GM23248 (cell line): ENCODE results near the gene SLC10A2. TPM values are rescaled to one million over a fixed set of nuclear protein-coding genes. Genes with fewer than 3 reads are reported as not detected.

ENCODE experiments used
- DNase-seq: peaks from one replicate; pipeline ENCODE4 v3.0.0-alpha.2; 2015
- H2AFZ ChIP-seq: fragments of 200-600 bp; sonication (generic); 2 replicates; pipeline ENCODE4 v1.6.1; 2016; ENCODE audit warnings: antibody characterized with exemption
- H3F3A ChIP-seq: fragments of 200-600 bp; sonication (generic); 2 replicates; pipeline ENCODE4 v1.6.1; 2016; ENCODE audit warnings: mild to moderate bottlenecking, antibody characterized with exemption, mixed run types; ENCODE audit not compliant: insufficient read depth
- H3K27ac ChIP-seq: fragments of 200-600 bp; sonication (generic); 2 replicates; pipeline ENCODE4 v1.5.1; 2016; ENCODE audit warnings: mild to moderate bottlenecking
- H3K27me3 ChIP-seq: fragments of 200-600 bp; sonication (generic); replicated peaks from 2 replicates; pipeline ENCODE4 v1.6.1; 2016; ENCODE audit warnings: mild to moderate bottlenecking; ENCODE audit not compliant: insufficient read depth
- H3K36me3 ChIP-seq: fragments of 200-600 bp; sonication (generic); 2 replicates; pipeline ENCODE4 v1.6.1; 2016; ENCODE audit warnings: low read depth, mild to moderate bottlenecking
- H3K4me1 ChIP-seq: fragments of 200-600 bp; sonication (generic); 2 replicates; pipeline ENCODE4 v1.6.1; 2016; ENCODE audit warnings: mild to moderate bottlenecking; ENCODE audit not compliant: insufficient read depth
- H3K4me2 ChIP-seq: fragments of 200-600 bp; sonication (generic); one replicate; pipeline ENCODE4 v1.6.1; 2016; ENCODE audit warnings: mild to moderate bottlenecking; ENCODE audit not compliant: unreplicated experiment
- H3K4me3 ChIP-seq: fragments of 200-600 bp; sonication (generic); 2 replicates; pipeline ENCODE4 v1.5.1; 2016; ENCODE audit warnings: mild to moderate bottlenecking
- H3K79me2 ChIP-seq: fragments of 200-600 bp; sonication (generic); 2 replicates; pipeline ENCODE4 v1.6.1; 2016; ENCODE audit warnings: mild to moderate bottlenecking; ENCODE audit not compliant: insufficient read depth
- H3K9ac ChIP-seq: fragments of 200-600 bp; sonication (generic); 2 replicates; pipeline ENCODE4 v1.6.1; 2016; ENCODE audit warnings: mild to moderate bottlenecking
- H3K9me2 ChIP-seq: fragments of 200-600 bp; sonication (generic); 2 replicates; pipeline ENCODE4 v1.6.1; 2016; ENCODE audit warnings: mixed run types, mild to moderate bottlenecking, moderate library complexity; ENCODE audit not compliant: insufficient read depth
- H3K9me3 ChIP-seq: fragments of 200-600 bp; sonication (generic); one replicate; pipeline ENCODE4 v1.6.1; 2017; ENCODE audit warnings: low read depth
- H4K20me1 ChIP-seq: fragments of 200-600 bp; sonication (generic); 2 replicates; pipeline ENCODE4 v1.6.0; 2016; ENCODE audit not compliant: insufficient read depth
- EZH2 ChIP-seq: fragments of 200-600 bp; sonication (generic); IDR thresholded peaks from 2 replicates; pipeline ENCODE4 v1.6.1; 2018; ENCODE audit warnings: antibody characterized with exemption, mild to moderate bottlenecking; ENCODE audit not compliant: insufficient read depth, poor library complexity, severe bottlenecking
- EZH2phosphoT487 ChIP-seq: fragments of 200-600 bp; sonication (generic); IDR thresholded peaks from 2 replicates; pipeline ENCODE4 v1.6.1; 2018; ENCODE audit warnings: antibody characterized with exemption, moderate library complexity, mild to moderate bottlenecking, low read depth; ENCODE audit not compliant: insufficient read depth
- WGBS, 2 experiments: methylation state at CpG; one replicate each; pipeline ENCODE4 v1.1.6; 2015 to 2017; ENCODE audit warnings: low lambda C conversion rate in 2 of 2, low coverage in 1 of 2; ENCODE audit errors: missing lambda C conversion rate in 2 of 2; 5-methylcytosine and 5-hydroxymethylcytosine counted together
- in situ Hi-C: fragments of 300-500 bp; cut with MboI; formaldehyde crosslinking; loops from 2 replicates; pipeline ENCODE4 v1.15.0; 2020
- polyA plus RNA-seq: library from polyadenylated mRNA; unstranded; fragments of >200 nt; fragmentation: Nextera tagmentation; extraction: Ambion mirVana; gene quantifications from 2 replicates; pipeline ENCODE4 v1.2.1, GENCODE V29; 2016
- total RNA-seq: library from RNA; depleted of rRNA; stranded (reverse); fragments of >200 nt; shearing (Covaris generic); gene quantifications from 2 replicates; pipeline ENCODE4 v1.2.3, GENCODE V29; 2014

SLC10A2 gene
- total and polyA plus RNA-seq, 2 experiments from 2014 or later = not detected

DNA sequence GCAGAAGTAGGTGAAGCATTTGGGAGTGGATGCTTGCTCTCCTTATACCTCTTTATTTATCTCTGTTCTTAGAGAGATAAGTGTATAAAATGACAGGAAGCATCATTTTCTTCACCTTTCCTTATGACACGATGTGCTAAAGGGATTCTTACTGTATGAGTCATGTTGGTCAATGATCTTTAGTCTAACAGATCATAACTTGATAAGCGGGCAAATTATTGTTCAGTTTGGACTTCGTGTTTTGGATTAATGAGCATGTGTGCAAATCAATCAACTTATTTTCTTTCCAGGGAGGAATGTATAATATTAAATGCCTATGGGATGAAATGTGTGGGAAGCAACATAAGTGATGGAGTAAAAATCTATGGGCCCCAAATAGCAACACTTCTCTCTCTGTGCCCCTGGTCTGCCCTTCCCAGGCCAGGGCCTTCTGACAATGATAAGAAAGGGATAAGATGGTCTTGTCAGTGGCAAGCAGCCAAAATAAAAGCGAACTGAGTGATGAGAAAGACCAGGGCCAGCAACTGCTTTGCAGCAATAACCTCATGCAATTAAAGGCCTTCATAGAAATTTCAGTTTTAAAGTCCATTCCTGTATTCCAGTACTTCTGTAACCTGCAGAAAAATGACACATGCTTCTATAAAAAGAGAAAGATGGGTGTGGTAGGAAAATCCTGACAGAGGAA is 61.4 kb downstream of the SLC10A2 start:
- Histone ChIP-seq H3K79me2 (no peaks in the 10 kb centered on the region), H3K4me2 (no peak overlapping the region), H3F3A (no peaks in the 10 kb centered on the region), H2AFZ (no peak overlapping the region), H3K36me3 (no peaks in the 10 kb centered on the region), H3K9ac (no peak overlapping the region), H3K9me2 (no peaks in the 10 kb centered on the region), H3K4me1 (no peaks in the 10 kb centered on the region), H3K27me3 (no peaks in the 10 kb centered on the region), H4K20me1 (no peaks in the 10 kb centered on the region), H3K27ac (no peak overlapping the region), H3K9me3 (no peaks in the 10 kb centered on the region), H3K4me3 (no peak overlapping the region)
- WGBS, 2 experiments = 21 to 28% methylated on average over 4 of the region's 4 CpGs
- DNase-seq = no peak
- no peak for TF ChIP-seq EZH2
- TF ChIP-seq EZH2phosphoT487 = no peak
- in situ Hi-C loops = no loop called here

- Histone ChIP-seq H4K20me1 (no peaks in the 10 kb centered on the region), H3K4me2 (no peak overlapping the region), H3K79me2 (no peaks in the 10 kb centered on the region), H3K9me2 (no peaks in the 10 kb centered on the region), H3K36me3 (no peaks in the 10 kb centered on the region), H3F3A (no peaks in the 10 kb centered on the region), H3K4me1 (no peaks in the 10 kb centered on the region), H3K9ac (no peak overlapping the region), H2AFZ (no peak overlapping the region), H3K27me3 (no peaks in the 10 kb centered on the region), H3K9me3 (no peaks in the 10 kb centered on the region), H3K4me3 (no peak overlapping the region), H3K27ac (no peak overlapping the region)
- WGBS, 2 experiments = 16 to 17% methylated on average over 1 of the region's 1 CpG
- DNase-seq = no peak
- in situ Hi-C loops = no loop called here
- TF ChIP-seq EZH2phosphoT487 (no peak), EZH2 (no peak)
Observed at GRCh38 chr13:103003631-103004030, 62.6 kb downstream of the SLC10A2 start.

GRCh38 chr13:103002279-103002678 is 63.9 kb downstream of the SLC10A2 start:
- H3K4me1 ChIP-seq = no peaks in the 10 kb centered on the region
- no peaks in the 10 kb centered on the region for H3K9me3 ChIP-seq
- H3K36me3 ChIP-seq = no peaks in the 10 kb centered on the region
- no peaks in the 10 kb centered on the region for H3K27me3 ChIP-seq
- H3K9me2 ChIP-seq = no peaks in the 10 kb centered on the region
- in situ Hi-C loops = no loop called here
- H2AFZ ChIP-seq = no peak overlapping the region
- H3K4me3 ChIP-seq = no peak overlapping the region
- WGBS, 2 experiments = 0 to 13% methylated on average over 1 of the region's 1 CpG
- H3K9ac ChIP-seq = no peak overlapping the region
- no peak overlapping the region for H3K27ac ChIP-seq
- TF ChIP-seq EZH2 (no peak), EZH2phosphoT487 (no peak)
- H3K79me2 ChIP-seq = no peaks in the 10 kb centered on the region
- no peak overlapping the region for H3K4me2 ChIP-seq
- DNase-seq = no peak
- H4K20me1 ChIP-seq = no peaks in the 10 kb centered on the region
- H3F3A ChIP-seq = no peaks in the 10 kb centered on the region

GRCh38 chr13:103000157-103000556 is 66.1 kb downstream of the SLC10A2 start:
- in situ Hi-C loops = no loop called here
- TF ChIP-seq EZH2phosphoT487 (no peak), EZH2 (no peak)
- no peak overlapping the region for H3K27ac ChIP-seq
- H3K36me3 ChIP-seq = no peaks in the 10 kb centered on the region
- no peak for DNase-seq
- H3K4me3 ChIP-seq = no peak overlapping the region
- no peak overlapping the region for H3K4me2 ChIP-seq
- no peak overlapping the region for H3K9ac ChIP-seq
- no peaks in the 10 kb centered on the region for H3K9me2 ChIP-seq
- no peaks in the 10 kb centered on the region for H3K9me3 ChIP-seq
- WGBS, 2 experiments = 14 to 20% methylated on average over 3 of the region's 3 CpGs
- no peak overlapping the region for H2AFZ ChIP-seq
- no peaks in the 10 kb centered on the region for H3F3A ChIP-seq
- H3K4me1 ChIP-seq = no peaks in the 10 kb centered on the region
- H3K79me2 ChIP-seq = no peaks in the 10 kb centered on the region
- H4K20me1 ChIP-seq = no peaks in the 10 kb centered on the region
- no peaks in the 10 kb centered on the region for H3K27me3 ChIP-seq
